Epithelial cell of esophagus (primary cell): ENCODE data around the gene WNK2.

Source experiments
- DNase-seq: peaks from one replicate; pipeline ENCODE4 v3.0.0; 2010; ENCODE audit warnings: low read depth
- H3K4me3 ChIP-seq: 2 replicates; pipeline ENCODE4 v1.5.1; 2011; ENCODE audit warnings: mild to moderate bottlenecking, low read length, control low read depth
- TF ChIP-seq, protein P1 (sequence below): IDR thresholded peaks from 2 replicates; pipeline ENCODE4 v1.5.1; 2011; ENCODE audit warnings: low read depth, mild to moderate bottlenecking, low read length, control low read depth, inconsistent platforms; ENCODE audit not compliant: insufficient read depth; ENCODE audit errors: missing control alignments

Gene WNK2

DNA sequence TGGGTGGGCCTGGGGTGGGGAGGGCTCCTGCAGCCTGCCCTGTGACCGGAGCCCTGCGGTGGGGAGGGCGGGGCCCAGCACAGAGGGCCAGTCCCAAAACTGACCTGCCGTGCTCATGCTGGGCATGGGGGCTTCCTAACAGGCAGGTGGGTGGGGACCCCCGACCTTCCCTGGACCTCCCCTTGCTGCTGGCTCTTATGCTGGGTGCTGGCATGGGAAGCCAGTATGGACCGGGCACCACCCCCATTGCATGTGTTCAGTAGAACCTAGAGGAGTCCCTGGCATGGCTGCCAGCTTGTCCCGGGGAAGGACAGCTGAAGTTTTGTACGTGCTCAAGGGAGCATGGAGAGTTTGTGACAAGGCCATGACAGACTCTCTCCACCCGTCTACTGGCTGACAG, 37.1 kb downstream of the WNK2 start:
- no peak overlapping the region for H3K4me3 ChIP-seq
- TF ChIP-seq, protein P1, sequence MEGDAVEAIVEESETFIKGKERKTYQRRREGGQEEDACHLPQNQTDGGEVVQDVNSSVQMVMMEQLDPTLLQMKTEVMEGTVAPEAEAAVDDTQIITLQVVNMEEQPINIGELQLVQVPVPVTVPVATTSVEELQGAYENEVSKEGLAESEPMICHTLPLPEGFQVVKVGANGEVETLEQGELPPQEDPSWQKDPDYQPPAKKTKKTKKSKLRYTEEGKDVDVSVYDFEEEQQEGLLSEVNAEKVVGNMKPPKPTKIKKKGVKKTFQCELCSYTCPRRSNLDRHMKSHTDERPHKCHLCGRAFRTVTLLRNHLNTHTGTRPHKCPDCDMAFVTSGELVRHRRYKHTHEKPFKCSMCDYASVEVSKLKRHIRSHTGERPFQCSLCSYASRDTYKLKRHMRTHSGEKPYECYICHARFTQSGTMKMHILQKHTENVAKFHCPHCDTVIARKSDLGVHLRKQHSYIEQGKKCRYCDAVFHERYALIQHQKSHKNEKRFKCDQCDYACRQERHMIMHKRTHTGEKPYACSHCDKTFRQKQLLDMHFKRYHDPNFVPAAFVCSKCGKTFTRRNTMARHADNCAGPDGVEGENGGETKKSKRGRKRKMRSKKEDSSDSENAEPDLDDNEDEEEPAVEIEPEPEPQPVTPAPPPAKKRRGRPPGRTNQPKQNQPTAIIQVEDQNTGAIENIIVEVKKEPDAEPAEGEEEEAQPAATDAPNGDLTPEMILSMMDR = no peak
- DNase-seq = no peak

DNA sequence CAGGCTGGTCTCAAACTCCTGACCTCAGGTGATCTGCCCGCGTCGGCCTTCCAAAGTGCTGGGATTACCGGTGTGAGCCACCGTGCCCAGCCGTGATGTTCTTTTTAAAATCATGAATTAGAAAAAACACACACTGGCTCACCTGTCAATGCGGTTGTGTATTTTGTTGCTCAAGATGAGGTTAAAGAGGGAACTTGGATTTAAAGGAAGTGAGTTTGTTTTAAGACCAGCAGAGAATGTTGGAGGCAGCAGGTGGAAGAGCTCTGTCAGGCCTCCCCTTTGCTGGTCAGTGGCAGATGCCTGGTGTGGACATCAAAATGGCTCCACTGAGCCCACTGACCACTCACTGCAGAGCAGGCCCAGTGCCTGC, 38.9 kb downstream of the WNK2 start:
- TF ChIP-seq, protein P1 = no peak
- no peak overlapping the region for H3K4me3 ChIP-seq
- DNase-seq = no peak

DNA sequence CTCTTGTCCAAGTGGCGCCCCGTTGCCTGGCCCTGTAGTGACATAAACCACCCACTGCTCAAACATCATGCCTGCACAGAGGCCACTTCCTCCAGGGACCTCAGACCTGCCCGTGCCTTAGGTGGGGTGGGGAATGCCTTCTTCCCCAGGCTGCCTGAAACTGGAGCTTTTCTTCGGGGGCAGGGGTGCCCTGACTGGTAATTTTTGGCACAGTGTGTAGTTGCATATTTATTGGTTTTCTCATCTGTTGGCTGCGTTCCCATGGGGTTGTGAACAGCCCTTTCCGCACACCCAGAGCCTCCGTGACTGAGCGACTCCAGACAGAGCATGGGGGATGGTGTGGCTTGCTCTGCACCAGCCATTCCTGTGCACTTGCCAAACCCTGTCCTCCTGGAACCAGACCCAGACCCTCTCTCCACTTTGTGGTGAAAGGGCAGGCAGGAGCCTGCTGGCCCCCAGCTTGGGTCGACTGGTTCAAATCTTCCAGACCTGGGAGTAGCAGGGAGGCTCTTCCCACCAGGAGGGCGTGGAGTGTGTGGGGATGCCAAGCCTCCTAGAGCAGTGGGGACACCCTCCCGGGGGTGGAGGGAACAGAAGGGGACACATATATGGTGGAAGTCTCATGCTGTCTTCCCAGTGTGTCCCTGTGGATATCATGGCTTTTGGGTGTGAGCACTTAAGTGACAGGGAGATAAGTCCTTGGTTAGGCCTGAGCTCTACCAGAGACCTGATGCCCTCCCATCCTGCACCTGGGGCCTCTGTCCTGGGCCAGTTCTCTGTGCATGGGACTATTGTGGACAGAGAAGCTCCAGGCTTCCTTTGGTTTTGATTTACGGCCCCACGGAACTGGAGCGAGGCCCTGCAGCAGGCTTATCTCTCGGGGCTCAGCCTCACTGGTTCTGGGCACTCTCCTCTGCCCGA, 39.6 kb downstream of the WNK2 start:
- TF ChIP-seq, protein P1 = no peak
- peak; percentile 94 for DNase-seq
- no peak overlapping the region for H3K4me3 ChIP-seq

DNA sequence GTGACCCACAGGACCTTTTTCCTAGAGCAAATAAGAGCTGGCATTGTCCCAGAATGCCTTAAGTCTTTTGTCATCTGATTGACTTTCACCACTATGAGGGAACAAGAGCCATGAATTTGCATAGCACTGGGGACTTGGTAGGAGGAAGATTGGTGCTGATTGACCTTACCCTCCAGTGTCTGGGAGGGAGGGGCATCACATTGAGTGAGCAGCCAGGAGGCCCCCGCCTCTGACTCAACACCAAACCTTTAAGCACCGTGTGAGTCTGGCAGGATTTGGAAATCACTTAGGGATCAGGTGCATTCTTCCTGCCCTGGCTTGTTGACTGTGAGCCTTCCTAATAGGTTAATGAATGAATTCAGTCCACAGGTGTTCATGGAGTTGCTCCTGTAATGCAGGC, 40.7 kb downstream of the WNK2 start:
- TF ChIP-seq, protein P1 = no peak

DNA sequence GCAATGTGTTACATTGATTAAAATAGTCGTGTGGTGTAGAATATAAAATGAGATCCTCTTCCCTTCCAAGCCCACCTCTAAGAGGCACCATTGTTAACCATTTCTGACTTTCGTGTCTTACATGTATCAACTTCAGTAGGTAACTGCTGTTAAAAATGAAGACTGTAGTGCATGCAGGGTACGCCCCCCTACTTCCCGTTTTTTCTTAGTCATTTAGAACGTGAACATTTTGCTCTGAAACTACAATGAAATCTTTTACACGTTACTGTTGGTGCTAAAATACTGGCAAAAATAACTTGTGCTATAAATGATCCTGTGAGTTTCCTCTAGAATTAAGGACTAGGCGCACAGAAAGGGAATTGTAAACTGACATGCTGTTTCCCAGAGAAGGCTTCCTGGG, 41.5 kb downstream of the WNK2 start:
- DNase-seq = no peak
- H3K4me3 ChIP-seq = no peak overlapping the region
- TF ChIP-seq, protein P1 = no peak

More for the DNA sequence above, 40.7 kb downstream of the WNK2 start:
- no peak overlapping the region for H3K4me3 ChIP-seq
- DNase-seq = peak; percentile 98

DNA sequence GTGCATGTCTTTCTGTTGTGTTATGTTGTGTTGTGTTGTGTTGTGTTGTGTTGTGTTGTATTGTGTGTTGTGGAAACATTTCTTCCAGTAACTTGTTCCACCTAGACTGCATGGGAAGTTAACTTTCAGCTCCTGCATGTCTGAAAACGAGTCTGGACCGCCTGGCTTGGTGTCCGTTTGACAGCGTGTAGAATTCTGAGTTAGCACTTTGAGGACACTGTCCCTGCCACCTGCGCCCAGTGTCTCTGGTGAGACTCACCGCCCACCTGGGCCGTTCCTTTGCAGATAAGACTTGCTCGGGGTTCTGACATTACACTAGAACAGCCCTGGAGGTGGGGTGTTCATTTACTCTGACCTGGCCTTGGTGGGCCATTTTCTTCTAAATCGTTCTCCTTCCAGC, 42.0 kb downstream of the WNK2 start:
- no peak overlapping the region for H3K4me3 ChIP-seq
- no peak for DNase-seq
- TF ChIP-seq, protein P1 = no peak

DNA sequence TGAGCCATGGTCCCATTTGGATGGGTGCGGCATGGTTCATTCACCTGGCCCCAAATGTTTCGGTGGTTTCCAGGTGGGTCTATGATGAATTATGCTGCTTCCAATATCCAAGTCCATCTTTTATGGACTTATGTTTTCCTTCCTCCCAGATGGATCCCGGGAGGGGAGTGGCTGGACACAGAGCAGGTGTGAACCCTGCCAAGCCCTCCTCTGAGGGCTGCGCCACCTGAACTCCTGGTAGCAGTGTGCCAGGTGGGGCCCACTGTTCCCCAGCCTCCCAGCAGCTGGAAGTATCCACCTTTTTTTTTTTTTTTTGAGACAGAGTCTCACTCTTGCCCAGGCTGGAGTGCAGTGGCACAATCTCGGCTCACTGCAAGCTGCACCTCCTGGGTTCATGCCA, 42.9 kb downstream of the WNK2 start:
- no peak overlapping the region for H3K4me3 ChIP-seq
- DNase-seq = no peak

More for the DNA sequence above, 42.9 kb downstream of the WNK2 start:
- TF ChIP-seq, protein P1 = no peak
